Transverse colon (tissue), 4 donors: ENCODE measurements around the gene OSBPL2.

Experiments used
- CTCF ChIP-seq, 5 experiments: fragments of 200-600 bp in 3 of 5; fragments of 450-650 bp in 2 of 5; sonication (generic) in 3 of 5; IDR thresholded peaks; 1 replicate in 2 of 5; 2 replicates in 3 of 5; pipeline ENCODE4 v1.5.1; 2016 to 2017; ENCODE audit warnings: antibody characterized with exemption in 5 of 5, inconsistent platforms in 3 of 5, mild to moderate bottlenecking in 2 of 5, moderate library complexity in 1 of 5
- POLR2A ChIP-seq: fragments of 450-650 bp; IDR thresholded peaks from one replicate; pipeline ENCODE4 v1.6.1; 2016; ENCODE audit warnings: antibody characterized with exemption, mild to moderate bottlenecking, moderate library complexity
- POLR2AphosphoS5 ChIP-seq, 3 donors: sonication (generic); formaldehyde crosslinking; IDR thresholded peaks; one replicate each; pipeline ENCODE4 v1.6.1; 2016; ENCODE audit warnings: antibody characterized with exemption in 3 of 3

GRCh38 chr20:62310757-62311121 is 72.4 kb downstream of the OSBPL2 start:
- no peak for TF ChIP-seq CTCF (IDR thresholded peaks at IDR 0.05)
- no peak for TF ChIP-seq POLR2A
- no peak for TF ChIP-seq POLR2AphosphoS5 (IDR thresholded peaks at IDR 0.05)
